ENCODE measurements around the gene RREB1.

Gene RREB1, protein sequence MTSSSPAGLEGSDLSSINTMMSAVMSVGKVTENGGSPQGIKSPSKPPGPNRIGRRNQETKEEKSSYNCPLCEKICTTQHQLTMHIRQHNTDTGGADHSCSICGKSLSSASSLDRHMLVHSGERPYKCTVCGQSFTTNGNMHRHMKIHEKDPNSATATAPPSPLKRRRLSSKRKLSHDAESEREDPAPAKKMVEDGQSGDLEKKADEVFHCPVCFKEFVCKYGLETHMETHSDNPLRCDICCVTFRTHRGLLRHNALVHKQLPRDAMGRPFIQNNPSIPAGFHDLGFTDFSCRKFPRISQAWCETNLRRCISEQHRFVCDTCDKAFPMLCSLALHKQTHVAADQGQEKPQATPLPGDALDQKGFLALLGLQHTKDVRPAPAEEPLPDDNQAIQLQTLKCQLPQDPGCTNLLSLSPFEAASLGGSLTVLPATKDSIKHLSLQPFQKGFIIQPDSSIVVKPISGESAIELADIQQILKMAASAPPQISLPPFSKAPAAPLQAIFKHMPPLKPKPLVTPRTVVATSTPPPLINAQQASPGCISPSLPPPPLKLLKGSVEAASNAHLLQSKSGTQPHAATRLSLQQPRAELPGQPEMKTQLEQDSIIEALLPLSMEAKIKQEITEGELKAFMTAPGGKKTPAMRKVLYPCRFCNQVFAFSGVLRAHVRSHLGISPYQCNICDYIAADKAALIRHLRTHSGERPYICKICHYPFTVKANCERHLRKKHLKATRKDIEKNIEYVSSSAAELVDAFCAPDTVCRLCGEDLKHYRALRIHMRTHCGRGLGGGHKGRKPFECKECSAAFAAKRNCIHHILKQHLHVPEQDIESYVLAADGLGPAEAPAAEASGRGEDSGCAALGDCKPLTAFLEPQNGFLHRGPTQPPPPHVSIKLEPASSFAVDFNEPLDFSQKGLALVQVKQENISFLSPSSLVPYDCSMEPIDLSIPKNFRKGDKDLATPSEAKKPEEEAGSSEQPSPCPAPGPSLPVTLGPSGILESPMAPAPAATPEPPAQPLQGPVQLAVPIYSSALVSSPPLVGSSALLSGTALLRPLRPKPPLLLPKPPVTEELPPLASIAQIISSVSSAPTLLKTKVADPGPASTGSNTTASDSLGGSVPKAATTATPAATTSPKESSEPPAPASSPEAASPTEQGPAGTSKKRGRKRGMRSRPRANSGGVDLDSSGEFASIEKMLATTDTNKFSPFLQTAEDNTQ (N-terminal part only)

GRCh38 chr6:7107578-7108195, at the start of gene RREB1:
Gene RREB1 (plus strand): TSS chr6:7107961. CDS start chr6:7181912, 73,951 bp downstream.
- peak; percentile 64 to 65 for DNase-seq

DNA sequence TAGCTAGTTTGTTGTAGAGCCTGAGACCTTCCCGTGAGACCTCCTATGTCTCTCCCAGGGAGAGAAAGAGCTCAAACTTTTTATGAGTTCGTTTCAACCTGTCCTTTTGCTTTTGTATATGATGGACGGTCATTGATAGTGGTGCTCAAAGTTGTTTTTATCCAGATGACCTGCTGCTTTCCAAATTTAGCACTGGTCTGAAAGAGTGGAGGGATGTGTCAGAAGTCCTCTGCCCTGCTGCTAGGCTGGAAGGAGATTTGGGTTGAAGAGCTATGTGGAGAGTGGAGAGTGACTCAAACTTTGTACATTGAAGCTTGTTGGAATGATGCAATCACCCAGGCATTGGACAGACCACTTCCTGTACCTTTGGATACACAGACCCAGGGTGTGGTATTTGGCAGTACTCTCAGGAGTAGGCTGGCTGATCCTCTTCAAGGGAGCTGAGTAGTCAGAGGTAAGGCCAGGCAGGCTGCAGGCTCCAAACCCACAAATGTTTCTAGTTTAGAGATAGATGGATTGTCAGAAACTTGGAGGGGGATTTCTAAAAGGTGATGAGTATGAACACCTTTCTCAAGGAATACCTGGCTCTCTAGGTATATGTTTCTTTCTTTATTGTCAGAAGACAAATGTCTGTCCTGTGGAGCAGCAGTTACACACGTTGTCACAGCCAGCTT, 49.4 kb upstream of the RREB1 start:
- DNase-seq = peak in 1 of 2 donors; percentile 11

- DNase-seq = no peak
Measured at GRCh38 chr6:7060769-7061516, 46.8 kb upstream of the RREB1 start.

DNA sequence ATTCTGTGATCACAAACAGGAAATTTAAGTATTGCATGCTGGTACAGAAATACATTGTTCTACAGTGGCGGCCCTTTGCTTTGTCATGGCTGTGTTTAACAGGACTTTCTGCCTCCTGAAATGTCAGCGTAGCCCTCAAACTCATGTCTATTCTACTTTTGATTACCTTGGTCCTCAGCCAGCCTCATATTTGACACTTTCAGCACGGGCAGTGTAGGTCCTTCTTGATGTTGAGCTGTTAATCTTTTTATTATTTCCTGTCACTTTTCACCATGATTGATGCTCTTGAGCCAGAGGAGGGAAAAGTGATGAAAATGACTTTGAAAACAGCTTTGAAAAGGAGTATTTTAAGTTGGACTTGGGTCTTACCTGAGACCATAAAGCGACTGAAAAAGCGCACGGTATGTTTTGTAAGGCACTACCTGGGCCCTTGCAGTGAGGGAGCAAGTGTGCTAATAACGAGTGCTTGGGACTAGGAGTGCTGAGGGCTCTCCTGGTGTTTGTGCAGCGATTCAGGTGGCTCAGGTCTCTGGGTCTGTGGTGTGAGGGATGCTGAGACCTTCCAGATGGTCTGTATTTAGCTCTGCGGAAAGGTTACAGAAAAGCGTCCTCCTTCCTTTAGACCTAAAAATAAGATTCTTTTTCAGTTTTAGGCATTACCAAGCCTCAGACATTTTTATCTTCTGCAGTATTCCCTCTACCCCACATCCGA, 45.2 kb upstream of the RREB1 start:
- no peak for DNase-seq

DNA sequence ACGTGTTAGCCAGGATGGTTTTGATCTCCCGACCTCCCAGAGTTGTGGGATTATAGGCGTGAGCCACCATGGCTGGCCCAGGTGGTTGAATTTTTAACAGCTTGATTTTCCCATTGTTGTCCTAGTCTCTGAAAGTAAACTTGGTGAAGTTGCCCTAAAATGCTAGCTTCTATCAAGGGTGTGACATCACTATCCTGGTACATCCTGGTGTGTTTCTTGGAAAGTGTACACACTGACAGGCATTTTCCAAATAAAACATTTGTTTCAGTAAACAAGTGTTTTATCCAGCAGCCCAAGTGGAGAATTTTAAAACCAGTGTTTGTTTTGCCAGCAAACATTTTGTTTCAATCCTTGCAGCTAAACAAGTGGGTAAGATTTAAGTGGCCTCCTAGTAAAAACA, 40.5 kb upstream of the RREB1 start:
- no peak for DNase-seq

GRCh38 chr6:7071405-7071804, 36.4 kb upstream of the RREB1 start:
- DNase-seq = no peak

DNA sequence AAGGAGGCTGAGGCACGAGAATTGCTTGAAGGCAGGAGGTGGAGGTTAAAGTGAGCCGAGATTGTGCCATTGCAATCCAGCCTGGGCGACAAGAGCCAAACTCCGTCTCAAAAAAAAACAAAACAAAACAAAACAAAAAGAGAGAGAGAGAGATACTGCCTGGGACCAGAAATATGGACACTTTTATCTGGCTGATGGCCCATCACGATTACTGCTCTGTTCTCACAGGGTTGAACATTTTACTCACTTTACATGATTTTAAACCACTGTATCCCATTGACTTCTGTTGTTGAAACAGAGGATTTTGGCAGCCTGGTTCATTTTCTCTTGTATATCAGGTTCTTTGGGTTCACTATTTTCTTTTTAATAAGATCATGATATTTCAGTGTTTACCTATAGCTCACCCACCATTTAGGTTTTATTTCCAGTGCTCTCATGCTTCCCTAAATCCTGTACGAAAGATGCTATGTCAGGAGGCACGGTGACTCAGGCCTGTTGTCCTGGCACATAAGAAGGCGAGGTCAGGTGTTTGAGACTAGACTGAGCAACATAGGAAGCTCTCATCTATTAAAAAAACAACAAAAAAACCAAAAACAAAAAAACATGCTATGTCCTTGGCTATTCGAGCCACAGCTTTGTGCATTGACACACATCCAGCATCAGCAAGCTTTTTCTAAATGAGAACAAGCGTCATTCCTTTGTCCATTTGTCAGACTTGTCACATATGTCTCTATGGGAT, 34.5 kb upstream of the RREB1 start:
- DNase-seq = no peak

DNA sequence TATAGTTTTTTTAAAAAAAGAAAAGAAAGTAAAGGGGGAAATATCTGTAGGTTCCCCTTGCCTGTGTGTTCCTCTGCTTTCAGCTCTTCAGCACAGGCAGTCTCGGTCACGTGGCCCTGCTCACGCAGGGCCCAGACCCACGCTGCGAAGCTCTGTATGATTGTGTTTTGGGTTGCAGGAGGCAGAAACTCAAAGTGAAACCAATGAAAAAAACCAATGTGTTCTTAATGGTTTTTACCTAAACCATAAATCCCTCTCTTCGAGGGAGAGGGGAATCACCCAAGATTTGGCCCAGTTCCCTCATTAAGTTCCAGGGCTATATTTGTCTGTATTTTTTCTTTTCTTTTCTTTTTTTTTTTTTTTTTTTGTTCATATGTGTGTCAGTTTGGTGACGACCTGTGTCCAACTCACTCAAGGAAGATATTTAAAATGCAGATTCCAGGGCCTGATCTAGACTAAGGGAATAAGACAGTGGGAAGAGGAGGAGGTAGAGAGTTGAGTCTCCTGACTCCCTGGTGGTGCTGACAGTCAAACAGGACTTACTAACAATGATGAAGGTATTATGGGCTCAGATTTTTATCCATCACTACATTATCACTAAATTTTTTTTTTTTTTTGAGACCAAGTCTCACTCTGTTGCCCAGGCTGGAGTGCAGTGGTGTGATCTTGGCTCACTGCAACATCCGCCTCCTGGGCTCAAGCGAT, 33.8 kb upstream of the RREB1 start:
- peak; percentile 63 to 69 for DNase-seq

DNA sequence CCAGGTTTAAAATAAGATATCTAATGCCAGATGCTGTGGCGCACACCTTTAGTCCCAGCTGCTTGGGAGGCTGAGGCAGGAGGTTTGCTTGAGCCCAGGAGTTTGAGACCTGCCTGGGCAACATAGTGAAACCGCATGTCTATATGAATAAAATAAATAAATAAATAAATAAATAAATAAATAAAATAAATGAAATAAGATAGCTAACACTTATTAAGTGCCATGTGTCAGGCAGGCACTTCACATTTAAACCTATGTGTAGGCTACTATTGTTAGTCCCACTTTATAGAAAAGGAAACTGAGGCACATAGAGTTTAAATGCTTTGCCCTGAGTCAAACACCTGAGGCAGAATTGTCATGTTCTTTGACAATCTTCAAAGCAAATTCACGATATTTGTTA, 32.9 kb upstream of the RREB1 start:
- DNase-seq = no peak

- no peak for DNase-seq
Measured at GRCh38 chr6:7075341-7076000, 32.3 kb upstream of the RREB1 start.

- no peak for DNase-seq
Measured at GRCh38 chr6:7077856-7078255, 29.9 kb upstream of the RREB1 start.

DNA sequence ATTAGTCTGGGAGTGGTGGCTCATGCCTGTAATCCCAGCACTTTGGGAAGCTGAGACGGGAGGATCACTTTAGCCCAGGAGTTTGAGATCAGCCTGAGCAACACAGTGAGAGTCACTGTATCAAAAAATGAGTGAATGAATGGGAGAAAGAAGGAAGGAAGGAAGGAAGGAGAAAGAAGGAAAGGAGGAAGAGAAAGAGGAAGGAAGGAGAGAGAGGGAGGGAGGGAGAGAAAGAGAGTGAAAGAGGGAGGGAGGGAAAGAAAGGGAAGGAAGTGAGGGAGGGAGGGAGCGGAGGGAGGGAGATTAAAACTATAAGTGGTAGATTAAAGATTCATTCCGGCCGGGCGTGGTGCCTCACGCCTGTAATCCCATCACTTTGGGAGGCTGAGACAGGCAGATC, 28.9 kb upstream of the RREB1 start:
- no peak for DNase-seq

DNA sequence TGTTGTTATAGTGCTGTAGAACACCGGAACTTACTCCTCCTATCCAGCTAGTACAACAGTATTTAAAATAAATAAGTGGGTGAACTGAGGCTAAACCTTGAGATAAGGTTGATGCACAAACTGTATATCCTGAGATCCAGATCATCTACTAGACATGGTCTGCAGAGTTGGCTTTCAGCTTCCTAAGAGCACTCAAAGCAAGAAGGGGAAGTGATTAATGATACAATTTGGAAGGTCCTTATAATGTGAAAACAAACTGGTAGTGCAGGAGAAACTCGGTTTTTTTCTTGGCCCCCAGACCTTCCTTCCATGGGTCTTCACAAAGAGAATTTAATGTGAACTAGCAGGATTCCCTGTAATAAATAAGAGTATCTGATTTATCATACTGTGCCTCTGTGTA, 27.4 kb upstream of the RREB1 start:
- DNase-seq = no peak

DNA sequence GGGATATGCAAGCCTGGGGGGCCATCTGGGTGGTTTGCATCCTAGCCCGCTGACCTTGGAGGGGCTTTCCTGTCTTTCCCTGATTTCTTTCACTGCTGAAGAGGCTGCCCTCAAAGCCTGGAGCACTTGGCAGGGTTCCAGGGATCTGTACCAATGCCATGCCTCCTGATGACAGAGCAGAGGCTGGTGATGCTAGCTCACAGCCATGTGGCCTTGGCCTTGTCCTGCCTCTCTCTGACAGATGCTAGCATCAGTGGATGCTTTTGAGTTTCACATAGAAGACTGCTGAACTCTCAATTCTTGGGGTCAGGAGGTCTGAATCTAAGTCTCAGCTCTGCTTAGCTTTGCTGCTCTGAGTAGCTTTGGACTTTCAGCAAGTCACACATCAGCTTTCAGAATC, 21.9 kb upstream of the RREB1 start:
- DNase-seq = no peak

DNA sequence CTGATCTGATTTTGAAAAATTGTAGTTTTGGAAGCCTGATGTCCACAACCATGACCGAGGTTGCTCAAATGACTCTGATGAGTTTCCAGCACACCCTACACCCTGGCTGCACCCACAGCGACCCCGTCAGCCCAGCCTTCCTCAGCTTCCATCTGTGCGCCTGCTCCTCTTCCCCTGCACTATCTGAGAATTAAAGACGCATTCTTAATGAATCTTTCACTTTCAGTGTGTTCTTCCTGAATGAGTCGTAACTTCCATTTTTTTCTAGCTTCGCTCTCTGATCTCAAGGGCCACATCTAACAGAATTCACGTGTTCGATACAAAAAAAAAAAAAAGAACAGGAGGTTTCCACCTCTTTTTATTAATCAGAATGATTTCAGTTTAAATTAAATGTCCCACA, 21.3 kb upstream of the RREB1 start:
- peak; percentile 35 to 53 for DNase-seq

DNA sequence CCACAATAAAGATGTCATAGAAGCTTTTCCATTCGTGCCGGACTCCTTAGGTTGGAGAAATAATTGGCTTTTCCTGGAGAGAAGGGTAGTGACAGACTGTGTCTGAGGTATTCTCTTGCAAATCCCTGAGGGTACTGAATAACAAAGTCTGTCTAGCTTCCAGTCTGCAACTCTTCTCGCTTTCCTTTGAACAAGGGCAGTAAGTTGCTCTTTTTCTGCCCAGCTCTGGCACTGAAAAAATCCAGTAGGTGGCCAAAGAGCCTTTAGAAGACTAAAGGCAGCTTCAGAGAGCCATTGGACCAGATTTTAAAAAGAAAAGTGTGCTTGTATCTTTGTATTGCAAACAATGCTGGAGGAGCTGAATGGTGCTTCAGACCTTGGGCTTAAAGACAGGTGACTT, 20.7 kb upstream of the RREB1 start:
- no peak for DNase-seq

- no peak for DNase-seq
Measured at GRCh38 chr6:7087491-7087979, 20.2 kb upstream of the RREB1 start.

DNA sequence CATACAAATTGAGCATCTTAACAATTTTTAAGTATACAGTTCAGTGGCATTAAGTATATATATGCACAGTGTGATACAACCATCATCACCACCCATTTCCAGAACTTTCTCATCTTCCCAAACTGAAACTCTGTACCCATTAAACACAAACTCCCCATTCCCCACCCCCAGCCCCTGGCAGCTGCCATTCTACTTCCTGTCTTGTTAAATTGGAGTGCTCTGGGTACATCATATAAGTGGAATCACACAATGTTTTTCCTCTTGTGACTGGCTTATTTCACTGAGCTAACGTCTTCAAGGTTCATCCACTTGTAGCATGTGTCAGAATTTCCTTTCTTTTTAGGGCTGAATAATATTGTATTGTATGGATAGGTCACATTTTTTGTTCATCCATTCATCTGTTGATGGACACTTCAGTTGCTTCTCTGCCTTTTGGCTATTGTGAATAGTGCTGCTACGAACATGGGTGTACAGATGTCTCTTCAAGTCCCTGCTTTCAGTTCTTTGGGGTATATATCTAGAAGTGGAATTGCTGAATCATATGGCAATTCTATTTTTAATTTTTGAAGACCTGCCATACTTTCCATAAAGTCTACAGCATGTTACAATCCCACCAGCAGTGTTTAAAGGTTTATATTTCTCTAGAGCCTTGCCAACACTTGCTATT, 19.6 kb upstream of the RREB1 start:
- DNase-seq = no peak
